ENCODE results near the gene NHS. TPM values are rescaled to one million over a fixed set of nuclear protein-coding genes. Genes with fewer than 3 reads are reported as not detected.

Gene NHS
- total RNA-seq, 1 donor, result 10.5 TPM

GRCh38 chrX:17617806-17618205 lies 242.8 kb downstream of the NHS start:
- H3K79me2 ChIP-seq (ENCODE audit: insufficient read depth, low read length), result no peaks in the 10 kb centered on the region
- H4K20me1 ChIP-seq (ENCODE audit: insufficient read depth, low read length), result peaks cover 9% of the 10 kb centered on the region
- H3K27ac ChIP-seq (ENCODE audit: low read depth, low read length), result no peak overlapping the region
- H3K4me3 ChIP-seq (ENCODE audit: insufficient read depth, low read length), result no peak overlapping the region
- TF ChIP-seq CTCF (IDR thresholded peaks at IDR 0.05; ENCODE audit: extremely low read depth, low read depth, low read length), result no peak
- H3K4me2 ChIP-seq (ENCODE audit: insufficient read depth, low read length), result no peak overlapping the region
- H3K9me3 ChIP-seq (ENCODE audit: low read depth, low read length), result no peaks in the 10 kb centered on the region
- DNase-seq (ENCODE audit: insufficient read length, low spot score, missing footprints), result no peak
- no peak overlapping the region for H2AFZ ChIP-seq (ENCODE audit: low read length)
- peaks cover 3% of the 10 kb centered on the region for H3K4me1 ChIP-seq (ENCODE audit: insufficient read depth, low read length)
- H3K36me3 ChIP-seq (ENCODE audit: insufficient read depth, low read length), result no peaks in the 10 kb centered on the region
- no peaks in the 10 kb centered on the region for H3K27me3 ChIP-seq (ENCODE audit: insufficient read depth, low read length)

- Histone ChIP-seq H3K27ac (ENCODE audit: low read depth, low read length) (no peak overlapping the region), H3K27me3 (ENCODE audit: insufficient read depth, low read length) (no peaks in the 10 kb centered on the region), H3K79me2 (ENCODE audit: insufficient read depth, low read length) (no peaks in the 10 kb centered on the region), H4K20me1 (ENCODE audit: insufficient read depth, low read length) (peaks cover 4% of the 10 kb centered on the region), H3K4me3 (ENCODE audit: insufficient read depth, low read length) (no peak overlapping the region), H3K9me3 (ENCODE audit: low read depth, low read length) (no peaks in the 10 kb centered on the region), H2AFZ (ENCODE audit: low read length) (no peak overlapping the region), H3K4me1 (ENCODE audit: insufficient read depth, low read length) (no peaks in the 10 kb centered on the region), H3K36me3 (ENCODE audit: insufficient read depth, low read length) (no peaks in the 10 kb centered on the region), H3K4me2 (ENCODE audit: insufficient read depth, low read length) (no peak overlapping the region)
- no peak for DNase-seq (ENCODE audit: insufficient read length, low spot score, missing footprints)
- no peak for TF ChIP-seq CTCF (IDR thresholded peaks at IDR 0.05; ENCODE audit: extremely low read depth, low read depth, low read length)
Measured at GRCh38 chrX:17621566-17622270, 246.7 kb downstream of the NHS start.

- Histone ChIP-seq H3K79me2 (ENCODE audit: insufficient read depth, low read length) (no peaks in the 10 kb centered on the region), H3K27me3 (ENCODE audit: insufficient read depth, low read length) (no peaks in the 10 kb centered on the region), H3K27ac (ENCODE audit: low read depth, low read length) (no peak overlapping the region), H4K20me1 (ENCODE audit: insufficient read depth, low read length) (peaks cover 4% of the 10 kb centered on the region), H3K9me3 (ENCODE audit: low read depth, low read length) (no peaks in the 10 kb centered on the region), H3K4me2 (ENCODE audit: insufficient read depth, low read length) (no peak overlapping the region), H3K4me3 (ENCODE audit: insufficient read depth, low read length) (no peak overlapping the region), H3K36me3 (ENCODE audit: insufficient read depth, low read length) (no peaks in the 10 kb centered on the region), H2AFZ (ENCODE audit: low read length) (no peak overlapping the region), H3K4me1 (ENCODE audit: insufficient read depth, low read length) (no peaks in the 10 kb centered on the region)
- no peak for TF ChIP-seq CTCF (IDR thresholded peaks at IDR 0.05; ENCODE audit: extremely low read depth, low read depth, low read length)
- DNase-seq (ENCODE audit: insufficient read length, low spot score, missing footprints), result no peak
Measured at GRCh38 chrX:17622331-17622730, 247.3 kb downstream of the NHS start.

- no peak for TF ChIP-seq CTCF (IDR thresholded peaks at IDR 0.05; ENCODE audit: extremely low read depth, low read depth, low read length)
- Histone ChIP-seq H3K4me3 (ENCODE audit: insufficient read depth, low read length) (no peak overlapping the region), H3K36me3 (ENCODE audit: insufficient read depth, low read length) (no peaks in the 10 kb centered on the region), H2AFZ (ENCODE audit: low read length) (no peak overlapping the region), H4K20me1 (ENCODE audit: insufficient read depth, low read length) (peaks cover 2% of the 10 kb centered on the region), H3K79me2 (ENCODE audit: insufficient read depth, low read length) (no peaks in the 10 kb centered on the region), H3K27ac (ENCODE audit: low read depth, low read length) (no peak overlapping the region), H3K4me2 (ENCODE audit: insufficient read depth, low read length) (no peak overlapping the region), H3K4me1 (ENCODE audit: insufficient read depth, low read length) (no peaks in the 10 kb centered on the region), H3K9me3 (ENCODE audit: low read depth, low read length) (no peaks in the 10 kb centered on the region), H3K27me3 (ENCODE audit: insufficient read depth, low read length) (no peaks in the 10 kb centered on the region)
- DNase-seq (ENCODE audit: insufficient read length, low spot score, missing footprints), result no peak
Measured at GRCh38 chrX:17623750-17624149, 248.8 kb downstream of the NHS start.

Measured in osteoblast (primary cell).